M059J (cell line): Measurements from ENCODE around the gene SLU7. TPM values are rescaled to one million over a fixed set of nuclear protein-coding genes. Genes with fewer than 3 reads are reported as not detected.

Experiments used
- DNase-seq: peaks from one replicate; pipeline ENCODE4 v3.0.0-alpha.2; 2012; ENCODE audit warnings: low read depth
- total RNA-seq: library from RNA; depleted of rRNA; stranded (reverse); fragments of >200 nt; shearing (Covaris generic); gene quantifications from 2 replicates; pipeline ENCODE4 v1.2.3, GENCODE V29; 2014; rRNA removed

The SLU7 gene
- total RNA-seq: 31.8 and 64.1 TPM in 2 replicates

DNA sequence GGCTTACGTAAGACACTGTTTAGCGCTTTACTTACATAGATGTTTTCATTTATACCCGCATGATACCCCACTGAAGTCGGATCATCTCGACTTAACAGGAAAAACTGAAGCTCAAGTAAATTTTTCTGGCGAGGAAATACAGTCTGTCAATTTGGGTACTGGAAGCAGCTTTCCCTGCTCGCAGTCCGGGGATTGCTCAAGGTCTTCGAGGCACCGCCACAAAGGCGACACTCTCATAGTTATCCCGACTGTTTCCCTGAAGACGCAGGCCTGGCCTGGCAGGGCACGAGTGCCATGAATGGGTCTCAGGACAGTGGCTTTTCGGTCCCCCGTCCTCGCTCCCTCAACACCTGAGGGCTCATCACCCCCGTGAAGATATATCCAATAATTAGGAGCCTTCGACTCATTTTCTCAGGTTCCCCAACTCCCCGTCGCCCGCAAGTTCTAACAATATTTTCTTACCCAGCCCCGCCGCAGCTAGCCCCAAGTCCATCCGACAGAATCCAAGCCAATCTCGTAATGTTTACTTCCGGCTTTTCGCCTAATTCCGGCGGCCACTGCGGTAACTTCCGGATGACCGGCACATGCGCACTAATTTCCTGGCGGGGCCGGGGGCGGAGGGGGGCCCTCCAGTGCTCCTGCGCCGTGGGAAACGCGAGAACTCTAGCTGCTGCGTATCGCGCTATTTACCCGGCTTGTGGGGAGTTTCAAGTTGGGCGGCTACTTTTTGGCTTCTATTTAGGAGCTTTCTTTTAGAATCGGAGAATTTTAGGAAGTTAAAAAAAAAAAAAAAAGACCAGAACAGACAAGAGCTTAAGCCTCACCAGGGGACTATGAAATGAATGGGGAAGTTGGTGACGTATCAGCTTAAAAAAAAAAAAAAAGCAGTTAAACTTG is at the start of gene SLU7:
Gene SLU7, minus strand, starts transcription at position 521 of the 897 bp plus-strand sequence. CDS start 3,787 bp downstream, outside the sequence.
- peak; percentile 96 for DNase-seq

DNA sequence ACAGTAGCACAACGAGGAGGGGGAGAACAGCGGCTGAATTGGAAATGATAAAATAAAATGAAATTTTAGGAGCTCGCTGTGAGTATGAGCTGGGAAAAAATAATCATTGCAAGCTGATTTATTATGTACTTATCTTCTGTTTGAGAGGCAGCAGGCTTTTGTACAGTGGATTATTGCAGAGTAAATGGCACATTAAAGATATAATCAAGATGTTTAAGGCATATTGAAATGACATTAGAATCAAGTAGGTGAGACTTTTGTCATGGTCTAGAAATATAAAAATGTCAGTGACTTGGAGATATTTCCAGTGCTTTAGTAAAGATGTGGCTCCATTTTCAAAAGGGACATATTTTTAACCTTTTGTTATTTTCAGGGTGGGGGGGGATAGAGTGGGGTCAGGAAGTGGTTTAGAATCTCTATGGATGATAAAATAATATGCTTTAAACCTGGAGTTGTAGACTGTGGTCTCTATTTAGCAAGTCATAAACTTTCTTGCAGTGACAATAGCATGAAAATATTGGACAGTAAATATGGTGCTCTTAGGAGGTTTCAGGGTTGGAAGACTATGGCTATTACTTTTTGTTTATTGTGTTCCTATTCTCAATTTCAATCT is 49.6 kb upstream of the SLU7 start:
- DNase-seq: no peak

DNA sequence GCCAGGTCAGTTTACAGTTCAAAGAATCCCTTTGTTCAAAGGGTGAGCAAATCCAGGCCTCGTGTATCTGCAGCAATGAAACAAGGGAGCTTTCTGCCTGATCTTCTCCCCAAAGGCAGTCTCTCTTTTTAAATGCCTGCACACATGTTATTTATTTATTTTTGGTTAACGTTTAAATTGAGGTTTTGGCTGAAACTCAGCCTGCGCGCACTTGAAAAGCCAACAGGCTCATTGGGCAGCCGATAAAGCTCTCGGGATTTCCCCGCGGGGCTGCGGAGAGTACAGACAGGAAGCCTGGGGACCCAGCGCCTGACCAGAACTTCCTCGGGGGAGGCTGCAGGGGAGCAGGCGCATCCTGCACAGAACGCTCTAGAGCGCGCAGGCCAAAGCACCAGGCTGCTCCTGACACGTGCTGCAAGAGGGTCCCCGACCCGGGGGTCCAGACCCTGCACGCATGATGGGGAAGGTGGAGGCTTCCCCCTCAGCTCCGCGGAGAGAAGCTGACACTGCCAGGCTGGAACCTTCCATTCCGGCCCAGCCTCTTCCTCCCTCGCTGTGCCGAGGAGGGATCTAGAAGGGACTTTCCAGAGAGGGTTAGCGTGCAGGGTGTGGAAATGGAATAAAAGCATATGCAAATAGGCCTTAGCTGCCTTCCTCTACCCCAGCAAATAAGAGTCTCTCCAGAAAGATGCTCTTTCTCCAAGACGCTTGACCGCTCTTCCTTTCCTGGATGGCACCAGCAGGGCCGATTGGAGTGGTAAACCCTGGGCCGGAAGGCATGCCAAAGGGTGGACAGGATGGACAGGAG is 48.9 kb upstream of the SLU7 start:
- peak; percentile 94 for DNase-seq

- peak; percentile 76 for DNase-seq
Observed at GRCh38 chr5:160466889-160467554, 48.1 kb upstream of the SLU7 start.

DNA sequence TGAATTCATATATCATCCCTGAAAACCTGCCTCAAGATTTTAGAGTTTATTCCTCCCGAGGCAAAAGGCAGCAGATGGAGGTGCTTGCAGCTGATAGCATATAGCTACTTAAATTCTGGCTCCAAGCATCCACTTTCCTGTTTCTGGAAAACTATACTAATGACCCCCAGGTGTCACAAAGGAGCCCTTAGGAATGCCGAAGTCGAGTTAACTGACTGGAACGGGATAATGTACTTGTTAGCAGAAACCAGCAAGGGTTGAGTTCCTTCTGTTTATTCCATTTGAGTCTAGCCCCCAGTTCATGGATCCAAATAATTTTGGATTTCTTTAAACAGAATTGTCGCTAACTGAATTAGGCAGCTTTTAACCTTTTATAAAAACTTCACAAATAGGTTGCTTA is 47.2 kb upstream of the SLU7 start:
- DNase-seq: no peak

- DNase-seq: no peak
Observed at GRCh38 chr5:160464466-160464797, 45.6 kb upstream of the SLU7 start.

DNA sequence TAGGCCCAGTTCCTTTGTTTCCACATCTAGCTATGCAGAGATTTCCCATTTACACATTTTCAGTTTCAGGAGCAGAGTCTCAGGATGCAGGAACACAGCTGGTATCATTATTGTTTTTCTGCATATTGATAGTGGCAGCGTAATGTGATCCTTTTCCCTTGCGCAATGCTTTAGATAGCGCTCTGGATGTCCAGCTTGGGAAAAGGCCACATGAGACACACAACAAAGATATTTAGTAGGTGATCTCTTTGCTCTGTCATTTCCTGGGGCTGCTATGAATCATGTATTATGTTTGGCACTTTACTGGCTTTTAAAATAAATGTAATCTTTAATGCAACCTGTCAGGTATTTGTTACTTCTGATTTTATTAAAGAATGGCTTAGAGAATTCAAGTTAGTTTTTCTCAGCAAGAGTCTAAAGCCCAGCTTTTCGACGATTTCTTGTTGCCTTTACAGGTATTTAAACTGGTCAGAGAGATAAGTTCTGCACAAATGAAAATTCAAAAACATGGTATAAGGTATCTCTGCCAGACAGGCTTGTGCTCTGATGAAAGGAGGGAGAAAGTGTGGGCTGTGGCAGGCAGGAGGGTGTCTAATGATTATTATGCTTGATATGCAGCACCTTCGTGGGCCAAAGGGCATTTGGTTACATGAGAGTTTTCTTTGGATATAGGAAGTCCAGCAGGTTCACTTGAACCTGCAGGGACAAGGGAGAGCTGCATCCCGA is 45.0 kb upstream of the SLU7 start:
- DNase-seq: peak; percentile 89

DNA sequence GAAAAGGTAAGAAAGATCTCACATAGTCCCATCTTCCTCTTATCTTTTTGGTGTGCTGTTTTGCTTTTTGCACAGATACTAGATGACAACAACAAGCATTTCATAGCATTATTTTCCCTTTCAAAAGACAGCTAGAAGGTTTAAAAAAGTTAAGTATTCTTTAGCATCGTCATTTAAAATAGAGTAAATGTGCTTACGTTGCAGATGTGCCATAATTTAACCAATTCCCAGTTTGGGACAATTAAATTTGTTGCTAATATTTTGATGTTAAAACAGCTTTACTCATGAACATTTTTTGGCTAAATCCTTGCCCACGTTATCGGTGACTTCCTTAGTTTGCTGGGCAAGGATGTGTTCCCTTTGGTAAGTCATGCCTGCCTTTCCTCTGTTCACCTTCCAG is 44.3 kb upstream of the SLU7 start:
- no peak for DNase-seq

DNA sequence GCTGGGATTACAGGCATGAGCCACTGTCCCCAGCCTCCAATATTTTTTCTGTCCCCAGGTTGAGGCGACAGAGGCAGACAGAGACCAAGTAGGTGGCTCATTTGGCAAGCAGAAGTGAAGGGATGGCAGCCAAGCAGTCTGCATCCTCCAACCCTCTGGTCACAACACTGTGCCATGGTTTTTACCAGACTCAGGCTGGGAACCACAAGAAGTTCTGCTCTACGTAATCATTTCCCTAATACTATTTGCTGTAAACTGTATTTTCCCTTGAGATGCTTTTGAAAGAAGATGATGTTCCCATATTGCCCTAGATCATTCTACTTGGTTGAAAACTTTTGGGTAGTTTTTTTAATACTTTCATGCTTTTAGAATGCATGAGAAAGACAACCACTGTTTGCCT is 43.3 kb upstream of the SLU7 start:
- no peak for DNase-seq

DNA sequence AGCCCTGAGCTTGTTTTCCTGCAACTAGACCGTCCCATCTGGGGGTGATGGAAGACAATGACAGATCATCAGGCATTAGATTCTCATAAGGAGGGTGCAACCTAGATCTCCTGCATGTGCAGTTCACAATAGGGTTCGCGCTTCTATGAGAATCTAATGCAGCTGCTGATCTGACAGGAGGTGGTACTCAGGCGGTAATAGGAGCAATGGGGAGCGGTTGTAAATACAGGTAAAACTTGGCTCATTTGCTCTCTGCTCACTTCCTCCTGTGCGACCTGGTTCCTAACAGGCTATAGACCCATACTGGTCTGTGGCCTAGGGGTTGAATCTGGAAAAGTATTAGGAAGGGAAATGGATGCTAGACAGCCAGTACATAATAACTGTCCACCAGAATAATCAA is 42.5 kb upstream of the SLU7 start:
- no peak for DNase-seq

DNA sequence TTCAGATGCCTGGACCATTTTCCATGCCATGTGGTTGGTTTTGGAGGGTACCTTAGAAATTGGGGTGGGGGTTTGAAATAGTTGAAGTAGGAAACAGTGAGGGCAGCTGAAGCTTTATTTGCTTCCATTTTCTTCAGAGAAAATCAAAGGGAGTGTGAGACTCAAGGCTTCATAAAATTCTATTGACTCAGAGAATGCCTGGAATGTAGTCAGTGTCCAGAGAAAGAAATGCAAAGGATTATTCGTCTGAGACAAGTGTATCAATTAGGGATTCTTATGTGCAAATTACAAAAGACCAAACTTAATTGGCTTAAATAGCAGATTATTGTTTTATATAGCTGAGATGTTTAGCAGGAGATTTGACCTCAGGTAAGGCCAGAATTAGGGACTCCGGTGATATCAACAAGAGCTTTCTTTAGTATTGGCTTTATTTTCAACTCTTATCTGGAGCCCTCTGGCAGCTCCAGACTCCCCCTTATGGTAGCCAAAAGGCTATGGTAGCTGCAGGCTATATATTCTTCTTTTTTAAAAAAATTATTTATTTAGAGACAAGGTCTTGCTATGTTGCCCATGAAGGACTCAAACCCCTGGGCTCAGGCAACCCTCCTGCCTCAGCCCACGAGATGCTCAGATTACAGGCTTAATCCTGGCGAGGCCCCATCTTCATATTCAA is 41.6 kb upstream of the SLU7 start:
- DNase-seq: no peak

- DNase-seq: no peak
Observed at GRCh38 chr5:160458806-160459800, 40.2 kb upstream of the SLU7 start.

- peak; percentile 44 for DNase-seq
Observed at GRCh38 chr5:160457252-160457651, 38.4 kb upstream of the SLU7 start.

- DNase-seq: no peak
Observed at GRCh38 chr5:160456480-160457177, 37.7 kb upstream of the SLU7 start.

GRCh38 chr5:160455600-160455999 is 36.7 kb upstream of the SLU7 start:
- no peak for DNase-seq

- DNase-seq: no peak
Observed at GRCh38 chr5:160453751-160454150, 34.9 kb upstream of the SLU7 start.

DNA sequence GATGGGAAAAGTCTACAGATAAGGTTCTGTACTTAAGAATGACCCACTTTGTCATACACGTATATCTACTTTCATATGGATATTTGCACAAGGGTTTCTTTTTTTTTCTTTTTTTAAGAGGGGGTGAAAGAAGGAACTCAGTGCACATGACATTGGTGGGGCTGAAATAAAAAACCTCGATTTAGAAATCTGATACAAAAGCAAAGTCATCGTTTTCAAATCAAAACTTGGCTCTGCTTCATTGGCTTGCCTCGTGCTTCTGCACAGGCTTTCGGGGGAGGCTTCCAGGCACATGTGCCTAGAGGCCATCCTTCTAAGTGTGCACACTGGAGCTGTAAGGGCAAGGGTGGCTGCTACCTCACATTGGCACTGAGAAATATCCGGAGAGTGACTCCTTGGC is 33.9 kb upstream of the SLU7 start:
- DNase-seq: no peak

DNA sequence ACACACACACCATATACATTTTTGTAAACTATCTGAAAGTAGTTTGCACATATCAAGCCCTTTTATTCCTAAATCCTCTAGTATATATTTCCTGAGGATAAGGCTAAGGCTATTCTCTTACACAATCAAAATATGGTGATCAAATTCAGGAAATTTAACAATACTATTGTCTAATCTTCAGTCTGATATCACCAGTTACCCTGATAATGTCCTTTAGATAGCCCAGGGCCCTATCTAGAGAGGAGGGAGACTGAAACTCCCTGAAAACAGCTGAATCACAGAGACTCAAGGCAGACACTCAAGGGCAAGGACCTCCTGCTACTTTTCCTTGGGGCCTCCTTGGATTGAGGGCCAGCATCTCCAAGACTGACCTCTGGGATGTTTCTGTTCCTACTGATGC is 33.2 kb upstream of the SLU7 start:
- DNase-seq: no peak

DNA sequence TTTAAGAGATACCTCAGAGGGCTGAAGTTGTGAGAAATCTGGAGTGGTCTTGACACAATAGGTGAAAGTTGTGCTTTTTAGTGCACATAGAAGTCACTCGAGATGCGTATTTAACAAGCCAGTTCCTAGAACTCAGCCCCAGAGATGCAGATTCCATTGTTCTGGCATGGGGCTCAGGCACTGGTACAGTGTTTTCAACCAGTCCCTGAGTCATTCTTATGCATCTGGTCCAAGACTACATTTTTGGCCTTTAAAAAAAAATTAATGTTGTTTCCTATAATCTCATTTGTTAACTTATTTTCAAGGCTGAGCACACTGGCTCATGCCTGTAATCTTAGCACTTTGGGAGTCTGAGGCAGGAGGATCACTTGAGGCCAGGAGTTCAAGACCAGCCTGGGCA is 32.4 kb upstream of the SLU7 start:
- no peak for DNase-seq
